Airway epithelial cell (primary cell): ENCODE measurements around the gene GNG8. TPM values are rescaled to one million over a fixed set of nuclear protein-coding genes. Genes with fewer than 3 reads are reported as not detected.

Experiments used
- total RNA-seq: library from RNA; depleted of rRNA; stranded (reverse); fragments of >200 nt; gene quantifications from 2 replicates; pipeline ENCODE4 v1.2.3, GENCODE V29; 2015

Gene GNG8
- total RNA-seq: not detected in 2 replicates

DNA sequence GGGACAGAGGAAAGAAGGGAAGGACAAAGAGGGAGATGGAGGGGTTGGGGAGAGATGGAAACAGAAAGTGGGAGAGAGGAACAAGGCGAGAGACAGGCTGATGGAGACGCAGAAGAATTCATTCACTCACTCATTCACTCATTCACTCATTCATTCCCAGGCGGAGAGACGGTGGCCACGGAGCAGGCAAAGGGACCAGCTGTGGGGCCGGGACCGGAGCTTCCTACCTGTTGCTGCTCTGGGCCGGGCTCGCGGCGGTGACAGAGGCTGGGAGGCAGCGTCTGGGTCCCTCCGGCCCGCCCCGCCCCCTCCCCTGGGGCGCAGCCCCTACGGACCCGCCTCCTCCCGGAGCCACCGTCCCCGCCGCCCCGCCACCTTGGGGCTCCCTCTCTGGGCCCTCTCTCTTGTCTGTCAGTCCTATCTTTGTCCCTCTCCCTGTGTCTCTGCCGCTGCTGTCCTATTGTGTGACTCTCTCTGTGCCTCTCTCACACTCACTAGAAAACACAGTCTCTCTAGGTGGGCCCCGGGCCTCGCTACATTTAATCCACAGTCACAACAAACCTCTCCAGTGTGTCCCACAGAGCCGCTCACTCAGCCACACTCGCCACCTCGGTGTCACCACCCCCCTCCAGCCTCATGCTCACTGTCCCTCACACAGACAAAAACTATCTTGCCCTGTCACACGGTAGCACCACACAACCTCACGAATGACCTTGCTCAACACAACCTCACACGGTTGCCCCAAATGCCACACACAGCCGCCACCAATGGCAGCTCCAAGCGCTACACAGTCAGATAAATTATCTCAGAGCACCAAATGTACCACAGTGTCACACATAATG, at the start of gene GNG8:
Gene GNG8, minus strand, starts transcription at position 283 of the 842 bp plus-strand sequence. CDS start 1,520 bp downstream, outside the sequence.

DNA sequence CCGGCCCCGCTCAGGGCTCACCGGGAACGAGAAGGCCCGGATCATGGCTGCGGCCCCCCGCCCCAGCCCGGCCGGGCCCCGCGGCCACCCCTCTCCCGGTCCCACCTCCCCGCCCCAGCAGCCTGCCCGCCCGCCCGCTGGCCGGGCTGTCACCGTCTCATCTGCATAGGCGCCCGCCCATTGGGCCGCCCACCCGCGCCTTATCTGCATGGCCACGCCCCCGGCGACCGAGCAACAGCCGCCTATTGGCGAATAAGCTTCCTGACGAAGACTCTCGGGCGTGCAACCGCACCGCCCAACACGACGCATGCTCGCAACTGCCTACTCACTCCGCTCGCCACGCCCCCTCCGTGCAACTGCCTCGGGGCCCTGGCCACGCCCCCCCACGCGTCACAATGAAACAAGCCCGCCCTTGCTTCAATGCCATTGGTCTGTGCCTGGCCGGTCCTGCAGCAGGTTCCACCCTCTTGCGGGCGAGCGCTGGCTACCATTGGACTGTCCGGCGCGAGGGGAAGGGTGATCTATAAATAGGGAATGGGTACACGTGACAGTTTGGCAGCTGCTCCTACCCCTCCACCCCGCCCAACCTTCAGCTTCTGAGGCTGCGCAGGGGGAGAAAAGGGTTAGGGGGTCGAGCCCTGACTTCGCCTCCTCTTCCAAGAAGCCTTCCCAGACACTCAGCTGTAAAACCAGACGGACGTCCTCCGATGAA, 25.2 kb upstream of the GNG8 start, which contains the start of gene DACT3:
Gene DACT3, minus strand, starts transcription at position 163 of the 712 bp plus-strand sequence. Its CDS starts 118 bp downstream, at position 45.

DNA sequence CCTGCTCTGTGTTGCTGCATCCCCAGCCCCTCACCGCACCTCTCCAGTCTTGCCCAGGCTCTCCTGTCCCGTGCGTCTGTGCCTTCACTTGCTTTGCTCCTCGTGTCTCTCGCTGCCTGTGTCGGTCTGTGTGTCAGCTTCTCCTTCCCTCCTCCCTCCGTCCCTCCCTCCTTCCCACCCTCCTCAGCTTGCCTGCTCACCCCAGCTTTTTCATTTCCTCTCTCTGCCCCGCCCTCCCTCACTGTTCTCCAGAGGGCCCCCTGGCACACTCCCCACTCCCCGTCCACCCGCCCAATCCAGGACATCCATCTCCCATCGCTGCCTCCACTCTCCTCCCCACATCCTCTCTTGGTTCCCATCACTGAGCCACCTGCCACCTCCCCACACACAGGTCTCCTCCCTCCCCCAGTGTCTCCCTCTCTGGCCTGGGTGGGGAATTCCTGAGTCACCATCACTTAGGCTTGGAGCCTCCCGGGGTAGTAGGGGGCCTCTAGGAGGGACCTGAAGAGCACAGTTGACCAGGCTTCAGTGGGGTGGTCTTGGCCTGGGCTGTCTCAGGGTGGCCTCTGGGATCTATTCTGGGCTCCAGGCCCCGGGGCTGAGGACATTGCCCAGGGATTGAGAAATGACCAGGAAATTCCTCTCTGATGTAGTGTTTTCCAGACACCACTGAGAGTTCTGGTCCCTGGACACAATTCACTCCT, 10.9 kb downstream of the GNG8 start, which contains the start of gene PTGIR:
Gene PTGIR, minus strand, starts transcription at position 132 of the 704 bp plus-strand sequence. CDS start 864 bp downstream, outside the sequence.

DNA sequence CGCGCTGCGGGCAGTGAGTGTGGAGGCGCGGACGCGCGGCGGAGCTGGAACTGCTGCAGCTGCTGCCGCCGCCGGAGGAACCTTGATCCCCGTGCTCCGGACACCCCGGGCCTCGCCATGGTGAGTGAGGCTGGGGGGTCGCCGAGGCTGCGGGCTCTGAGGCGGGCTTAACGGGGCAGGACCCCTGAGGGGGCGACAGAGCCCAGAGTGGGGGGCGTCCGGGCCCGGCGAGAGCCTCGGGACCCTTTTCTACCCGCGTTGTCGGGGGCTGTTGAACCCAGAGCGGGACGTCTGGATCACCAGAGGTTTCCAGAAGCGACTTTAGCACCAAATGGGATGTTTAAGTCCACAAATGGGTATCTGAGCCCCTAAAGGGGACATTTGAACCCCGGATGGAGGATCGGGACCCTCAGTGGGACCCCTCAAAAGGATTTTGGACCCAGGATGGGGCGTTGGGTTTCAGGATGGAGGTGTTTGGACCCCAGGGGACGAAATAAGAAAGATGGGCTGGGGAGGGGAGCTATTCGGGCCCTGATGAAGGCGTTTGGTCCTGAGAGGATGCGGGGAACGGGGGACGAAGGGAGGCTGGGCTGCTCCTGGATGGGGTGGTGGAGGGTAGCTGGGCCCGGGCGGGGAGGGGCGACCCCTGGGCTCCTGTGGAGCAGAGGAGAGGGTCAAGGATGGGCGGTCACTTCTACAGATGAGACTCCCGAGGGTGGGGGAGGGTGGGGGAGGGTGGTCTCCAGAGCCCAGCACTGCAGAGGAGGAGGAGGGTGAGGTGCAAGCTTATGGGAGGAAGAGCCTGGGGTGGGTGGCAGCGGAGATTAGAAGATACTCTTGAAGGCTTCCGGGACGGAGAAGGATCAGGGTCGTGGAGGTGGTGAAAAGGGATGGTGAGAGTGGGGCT, 34.4 kb downstream of the GNG8 start, which contains the start of gene CALM3:
Gene CALM3, plus strand, starts transcription at position 13 of the 907 bp plus-strand sequence. Its CDS starts 105 bp downstream, at position 118.

Other genes starting within 250 kb of the GNG8 start
- gene CCDC8, start 222.6 kb downstream of the GNG8 start, total RNA-seq: 30.8 and 39.1 TPM in 2 replicates
- gene PNMA8C, start 207.3 kb downstream of the GNG8 start, total RNA-seq: not detected in 2 replicates
- gene PNMA8A, start 164.6 kb downstream of the GNG8 start, total RNA-seq: 1.1 and 1.6 TPM in 2 replicates
- gene PNMA8B, start 140.3 kb downstream of the GNG8 start, total RNA-seq: 0.05 and 0.28 TPM in 2 replicates
- 294 and 303 TPM in 2 replicates for gene CALM3, start 34.9 kb downstream of the GNG8 start, total RNA-seq
- 0.05 and 0.21 TPM in 2 replicates for gene PTGIR, start 11.1 kb downstream of the GNG8 start, total RNA-seq
- gene DACT3, start 25.0 kb upstream of the GNG8 start, total RNA-seq: not detected in 2 replicates
- gene PRKD2, start 80.9 kb upstream of the GNG8 start, total RNA-seq: 27.9 and 39.0 TPM in 2 replicates
- 9.0 and 12.6 TPM in 2 replicates for gene FKRP, start 109.9 kb upstream of the GNG8 start, total RNA-seq
- gene STRN4, start 110.2 kb upstream of the GNG8 start, total RNA-seq: 65.4 and 88.2 TPM in 2 replicates
- gene SLC1A5, start 152.4 kb upstream of the GNG8 start, total RNA-seq: 155 and 199 TPM in 2 replicates
- gene AP2S1, start 214.6 kb upstream of the GNG8 start, total RNA-seq: 331 and 340 TPM in 2 replicates
- gene ARHGAP35, start 224.8 kb upstream of the GNG8 start, total RNA-seq: 21.7 and 28.5 TPM in 2 replicates